ENCODE results near the gene CSAD. TPM values are rescaled to one million over a fixed set of nuclear protein-coding genes. Genes with fewer than 3 reads are reported as not detected.

CSAD gene
- total and polyA plus RNA-seq, 2 donors, result 7.6 to 61.7 TPM

DNA sequence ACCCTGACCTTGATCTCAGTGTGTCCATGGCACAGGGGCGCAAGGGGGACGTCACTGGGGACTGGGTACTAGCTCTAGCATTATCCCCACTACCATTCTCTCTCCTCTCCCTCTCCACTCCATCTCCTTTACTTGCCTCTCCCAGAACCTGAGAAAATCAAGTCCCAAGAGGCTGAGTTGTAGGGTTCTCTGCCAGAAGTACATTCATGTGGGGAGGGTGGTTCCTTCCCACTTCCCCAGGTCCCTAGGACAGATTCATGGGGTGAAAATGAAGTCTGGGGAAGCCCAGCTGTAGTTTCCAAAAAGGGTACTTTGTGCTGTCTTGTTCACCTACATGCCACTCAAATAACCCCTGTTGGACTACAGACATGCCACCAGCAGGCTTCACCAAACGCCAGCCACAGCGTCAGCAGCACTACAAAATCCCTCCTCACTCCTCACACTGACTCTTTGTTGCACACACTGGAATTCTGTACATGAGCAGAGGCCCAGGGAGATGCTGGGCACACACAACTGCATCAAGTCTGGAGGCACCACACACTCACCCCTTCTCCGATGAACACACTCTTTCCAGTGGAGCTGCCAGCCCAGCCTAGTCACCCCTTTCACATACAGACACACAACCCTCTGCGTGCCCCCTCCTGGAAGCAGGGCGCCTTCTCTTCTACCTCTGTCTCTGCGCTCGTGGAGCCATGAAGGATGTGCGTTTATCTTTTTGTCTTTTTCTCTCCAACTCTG lies 44.3 kb upstream of the CSAD start:
- no peak for DNase-seq (ENCODE audit: low read depth in 6 of 9, low spot score in 9 of 9)
- no peaks in the 10 kb centered on the region for H3K9me3 ChIP-seq (ENCODE audit: control insufficient read depth in 2 of 2, insufficient read depth in 1 of 2, low read length in 1 of 2)
- peaks cover 0 to 27% of the 10 kb centered on the region in 2 donors for H3K27me3 ChIP-seq (ENCODE audit: control insufficient read depth in 2 of 2, insufficient read depth in 1 of 2, low read length in 1 of 2)
- H3K27ac ChIP-seq (ENCODE audit: low read depth in 1 of 2, low read length in 1 of 2), result peak overlapping the region; percentile 50
- H3K4me1 ChIP-seq (ENCODE audit: control insufficient read depth in 2 of 2, insufficient read depth in 2 of 2, low read length in 2 of 2), result peaks cover 14 to 56% of the 10 kb centered on the region in 2 donors
- no peaks in the 10 kb centered on the region for H3K36me3 ChIP-seq (ENCODE audit: control insufficient read depth in 2 of 2, insufficient read depth in 2 of 2, low read length in 1 of 2)
- H3K4me3 ChIP-seq (ENCODE audit: low read length in 2 of 2), result no peak overlapping the region
- WGBS, result 93% methylated on average over 10 of the region's 10 CpGs

DNA sequence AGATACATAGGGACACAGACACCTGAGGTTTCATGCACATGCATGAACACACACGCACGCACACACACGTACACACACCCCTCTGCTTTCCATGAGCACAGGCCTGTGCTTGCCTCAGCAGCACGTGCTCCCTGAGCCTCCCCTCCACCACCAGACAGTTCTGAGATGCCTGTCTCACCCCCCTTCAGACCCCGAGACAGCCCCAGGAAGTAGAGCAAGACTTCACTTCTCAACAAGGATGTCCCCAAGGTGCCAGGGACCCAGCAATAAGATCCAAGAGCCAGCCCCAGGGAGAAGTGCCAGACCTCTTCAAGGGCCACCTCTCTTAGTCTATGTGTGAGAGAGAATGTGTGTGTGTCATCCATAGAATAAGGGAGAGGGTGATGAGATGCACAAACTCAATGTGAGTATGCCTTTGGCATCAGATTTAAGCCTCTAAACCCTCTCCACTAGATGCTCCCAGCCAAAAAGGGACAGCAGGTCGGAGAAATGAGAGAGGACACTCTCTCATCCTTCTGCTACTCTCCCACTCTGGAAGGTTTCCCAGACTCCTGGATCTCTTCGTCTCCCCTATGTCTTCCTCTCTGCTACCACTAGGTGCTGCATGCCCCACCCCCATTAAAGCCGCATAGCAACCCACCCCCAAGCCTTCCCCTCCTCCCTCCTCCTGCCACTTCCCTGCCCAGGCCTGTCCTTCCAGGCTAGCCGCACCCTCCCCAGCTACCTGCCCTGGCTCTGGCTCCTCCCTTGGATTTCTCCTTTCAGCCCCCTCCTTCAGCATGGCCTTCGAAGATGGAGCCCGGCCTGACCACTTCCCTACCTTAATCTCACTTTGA lies 43.6 kb upstream of the CSAD start:
- H3K4me1 ChIP-seq (ENCODE audit: control insufficient read depth in 2 of 2, insufficient read depth in 2 of 2, low read length in 2 of 2), result peaks cover 14 to 64% of the 10 kb centered on the region in 2 donors
- WGBS, result 75% methylated on average over 11 of the region's 11 CpGs

DNA sequence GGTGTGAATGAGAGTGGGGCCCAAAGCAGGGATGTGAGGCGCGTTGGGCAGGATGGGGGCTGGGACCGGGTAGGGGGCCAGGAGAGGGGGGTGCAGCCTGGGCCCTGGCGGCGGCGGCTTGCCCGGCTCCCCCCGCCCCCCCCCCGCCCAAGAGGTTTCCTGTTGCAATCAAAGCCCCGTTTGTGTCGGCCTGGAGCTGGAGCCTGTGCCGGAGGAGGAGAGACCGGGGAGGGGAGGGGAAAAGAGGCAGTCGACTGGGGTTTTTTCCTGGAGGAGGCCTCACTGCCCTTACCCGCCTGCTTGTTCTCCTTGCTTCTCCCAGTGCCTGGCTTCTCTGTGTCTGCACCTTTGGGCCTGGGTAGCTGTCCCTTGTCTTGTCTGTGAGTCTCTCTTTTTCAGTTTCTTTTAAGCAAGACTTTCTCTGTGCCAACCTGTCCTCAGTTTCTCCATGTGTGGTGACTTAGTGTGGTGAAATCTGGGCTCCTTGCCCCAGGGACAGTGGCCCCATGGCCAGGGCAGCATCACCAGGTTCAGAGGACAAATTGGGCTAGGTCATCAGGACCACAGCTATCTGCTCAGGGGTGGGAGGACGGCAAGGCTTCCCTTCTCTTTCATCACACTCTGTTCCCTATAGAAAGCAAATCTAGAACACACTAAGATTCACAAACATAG lies 42.8 kb upstream of the CSAD start:
- peak overlapping the region; percentile 62 to 79 for H3K27ac ChIP-seq (ENCODE audit: low read depth in 1 of 2, low read length in 1 of 2)
- H3K9me3 ChIP-seq (ENCODE audit: control insufficient read depth in 2 of 2, insufficient read depth in 1 of 2, low read length in 1 of 2), result no peaks in the 10 kb centered on the region
- peaks cover 12 to 35% of the 10 kb centered on the region in 2 donors for H3K27me3 ChIP-seq (ENCODE audit: control insufficient read depth in 2 of 2, insufficient read depth in 1 of 2, low read length in 1 of 2)
- DNase-seq (ENCODE audit: low read depth in 6 of 9, low spot score in 9 of 9), result peak in 1 of 9 donors; percentile 73
- no peak overlapping the region for H3K4me3 ChIP-seq (ENCODE audit: low read length in 2 of 2)
- no peaks in the 10 kb centered on the region for H3K36me3 ChIP-seq (ENCODE audit: control insufficient read depth in 2 of 2, insufficient read depth in 2 of 2, low read length in 1 of 2)
- WGBS, result 6% methylated on average over 16 of the region's 16 CpGs
- peaks cover 14 to 69% of the 10 kb centered on the region in 2 donors for H3K4me1 ChIP-seq (ENCODE audit: control insufficient read depth in 2 of 2, insufficient read depth in 2 of 2, low read length in 2 of 2)

More for the DNA sequence above, 43.6 kb upstream of the CSAD start:
- Histone ChIP-seq H3K27ac (ENCODE audit: low read depth in 1 of 2, low read length in 1 of 2) (peak overlapping the region; percentile 55 to 79), H3K36me3 (ENCODE audit: control insufficient read depth in 2 of 2, insufficient read depth in 2 of 2, low read length in 1 of 2) (no peaks in the 10 kb centered on the region), H3K4me3 (ENCODE audit: low read length in 2 of 2) (no peak overlapping the region), H3K9me3 (ENCODE audit: control insufficient read depth in 2 of 2, insufficient read depth in 1 of 2, low read length in 1 of 2) (no peaks in the 10 kb centered on the region), H3K27me3 (ENCODE audit: control insufficient read depth in 2 of 2, insufficient read depth in 1 of 2, low read length in 1 of 2) (peaks cover 7 to 30% of the 10 kb centered on the region in 2 donors)
- DNase-seq (ENCODE audit: low read depth in 6 of 9, low spot score in 9 of 9), result peak in 1 of 9 donors; percentile 59

DNA sequence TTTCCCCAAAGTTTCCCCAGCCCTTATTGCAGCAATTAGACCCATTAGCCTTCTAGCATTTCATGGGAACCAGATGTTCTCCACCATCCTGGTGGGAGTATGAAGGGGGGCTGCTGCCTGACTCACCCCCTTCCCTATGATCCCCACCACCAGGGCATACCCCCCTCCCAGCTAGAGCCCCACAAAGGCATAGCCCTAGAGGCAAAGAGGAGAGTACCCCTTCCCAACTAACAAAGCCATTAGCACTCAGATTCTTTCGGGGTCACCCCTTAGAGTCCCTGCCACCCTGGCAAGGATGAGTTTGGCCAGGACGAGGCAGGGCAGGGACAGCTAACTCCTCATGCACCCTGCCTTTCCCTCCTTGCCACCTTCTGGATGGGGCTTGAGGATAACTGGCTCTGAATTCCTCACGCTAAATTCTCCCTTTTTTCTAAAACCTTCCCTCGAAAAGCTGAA lies 42.1 kb upstream of the CSAD start:
- peak in 1 of 9 donors; percentile 11 for DNase-seq (ENCODE audit: low read depth in 6 of 9, low spot score in 9 of 9)
- peak overlapping the region; percentile 53 to 62 for H3K27ac ChIP-seq (ENCODE audit: low read depth in 1 of 2, low read length in 1 of 2)
- H3K4me3 ChIP-seq (ENCODE audit: low read length in 2 of 2), result no peak overlapping the region
- H3K9me3 ChIP-seq (ENCODE audit: control insufficient read depth in 2 of 2, insufficient read depth in 1 of 2, low read length in 1 of 2), result no peaks in the 10 kb centered on the region
- H3K36me3 ChIP-seq (ENCODE audit: control insufficient read depth in 2 of 2, insufficient read depth in 2 of 2, low read length in 1 of 2), result no peaks in the 10 kb centered on the region
- peaks cover 14 to 73% of the 10 kb centered on the region in 2 donors for H3K4me1 ChIP-seq (ENCODE audit: control insufficient read depth in 2 of 2, insufficient read depth in 2 of 2, low read length in 2 of 2)
- WGBS, result 75% methylated on average over 4 of the region's 4 CpGs
- H3K27me3 ChIP-seq (ENCODE audit: control insufficient read depth in 2 of 2, insufficient read depth in 1 of 2, low read length in 1 of 2), result peaks cover 13 to 41% of the 10 kb centered on the region in 2 donors

DNA sequence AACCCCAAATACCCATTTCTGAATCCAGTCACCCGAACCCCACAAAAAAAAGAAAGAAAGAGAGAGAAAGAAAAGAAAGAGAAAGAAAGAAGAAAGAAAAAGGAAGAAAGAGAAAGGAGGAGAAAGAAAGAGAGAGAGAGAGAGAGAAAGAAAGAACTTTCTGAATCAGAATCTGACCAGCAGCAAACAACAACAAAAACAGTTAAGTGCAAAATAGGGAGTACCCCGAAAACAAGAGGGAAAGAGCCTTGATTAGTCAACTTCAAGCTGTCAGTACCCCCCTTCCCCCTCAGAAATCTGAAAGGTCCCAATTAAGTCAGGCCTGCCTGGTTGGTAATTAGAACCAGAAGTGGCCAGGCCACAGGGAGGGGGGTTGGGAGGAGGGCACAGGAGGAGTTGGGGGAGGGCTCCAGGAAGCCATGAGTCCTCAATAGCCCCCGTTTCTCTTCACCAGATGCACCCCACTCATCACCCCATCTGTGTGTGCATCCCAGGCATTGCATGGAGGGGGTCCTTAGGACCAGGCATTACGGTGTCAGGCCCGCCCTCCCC lies 41.5 kb upstream of the CSAD start:
- H3K4me1 ChIP-seq (ENCODE audit: control insufficient read depth in 2 of 2, insufficient read depth in 2 of 2, low read length in 2 of 2), result peaks cover 14 to 78% of the 10 kb centered on the region in 2 donors
- H3K9me3 ChIP-seq (ENCODE audit: control insufficient read depth in 2 of 2, insufficient read depth in 1 of 2, low read length in 1 of 2), result peaks cover 0 to 4% of the 10 kb centered on the region in 2 donors
- WGBS, result 47% methylated on average over 5 of the region's 5 CpGs
- peak overlapping the region in 1 of 2 donors; percentile 70 for H3K4me3 ChIP-seq (ENCODE audit: low read length in 2 of 2)
- H3K36me3 ChIP-seq (ENCODE audit: control insufficient read depth in 2 of 2, insufficient read depth in 2 of 2, low read length in 1 of 2), result no peaks in the 10 kb centered on the region
- H3K27me3 ChIP-seq (ENCODE audit: control insufficient read depth in 2 of 2, insufficient read depth in 1 of 2, low read length in 1 of 2), result peaks cover 13 to 47% of the 10 kb centered on the region in 2 donors
- peak overlapping the region; percentile 44 to 98 for H3K27ac ChIP-seq (ENCODE audit: low read depth in 1 of 2, low read length in 1 of 2)
- peak in 1 of 9 donors; percentile 12 for DNase-seq (ENCODE audit: low read depth in 6 of 9, low spot score in 9 of 9)

DNA sequence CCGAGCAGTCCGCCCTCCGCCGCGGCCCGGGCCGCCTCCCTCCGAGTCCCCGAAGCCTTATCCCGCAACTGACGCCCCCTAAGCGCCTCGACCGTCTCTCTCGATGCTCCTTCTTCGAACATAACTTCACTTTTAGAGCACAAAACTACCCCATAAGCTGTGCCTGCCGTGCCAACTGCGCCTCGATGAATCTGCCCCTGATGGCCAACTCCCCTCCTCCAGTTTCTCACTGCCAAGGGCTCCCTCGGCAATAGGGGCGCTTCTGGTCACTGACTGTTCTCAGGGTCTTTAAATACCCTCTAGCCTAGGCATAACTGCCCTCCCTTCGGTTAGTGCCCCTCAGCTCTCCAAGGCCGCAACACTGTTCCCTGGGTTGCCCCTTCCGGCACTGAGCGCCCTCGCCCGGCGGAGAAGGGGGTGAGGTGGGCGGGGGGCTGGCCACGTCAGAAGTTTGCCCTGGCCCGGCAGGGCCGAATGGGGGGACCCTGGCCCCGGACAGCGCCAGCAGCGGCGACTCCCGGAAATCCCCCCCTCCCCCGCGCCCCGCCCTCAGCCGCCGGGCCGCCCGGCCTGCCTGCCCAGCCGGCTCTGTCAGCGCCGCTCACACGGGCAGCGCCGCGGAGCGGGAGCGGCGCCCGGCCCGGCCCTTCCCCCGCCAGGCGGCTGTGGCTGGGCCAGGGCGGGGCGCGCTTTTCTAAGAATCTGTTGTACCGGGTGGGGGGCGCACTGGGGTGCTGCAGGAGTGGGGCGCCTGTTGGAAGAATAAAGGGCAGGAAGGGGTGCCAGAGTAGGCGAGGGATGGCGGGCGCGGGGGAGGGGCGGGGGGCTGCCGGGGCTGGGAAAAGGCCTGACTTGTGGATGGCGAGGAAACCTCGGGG lies 40.7 kb upstream of the CSAD start:
- Histone ChIP-seq H3K36me3 (ENCODE audit: control insufficient read depth in 2 of 2, insufficient read depth in 2 of 2, low read length in 1 of 2) (no peaks in the 10 kb centered on the region), H3K27me3 (ENCODE audit: control insufficient read depth in 2 of 2, insufficient read depth in 1 of 2, low read length in 1 of 2) (peaks cover 13 to 55% of the 10 kb centered on the region in 2 donors), H3K9me3 (ENCODE audit: control insufficient read depth in 2 of 2, insufficient read depth in 1 of 2, low read length in 1 of 2) (peaks cover 0 to 6% of the 10 kb centered on the region in 2 donors), H3K27ac (ENCODE audit: low read depth in 1 of 2, low read length in 1 of 2) (peak overlapping the region; percentile 91 to 98), H3K4me1 (ENCODE audit: control insufficient read depth in 2 of 2, insufficient read depth in 2 of 2, low read length in 2 of 2) (peaks cover 14 to 86% of the 10 kb centered on the region in 2 donors), H3K4me3 (ENCODE audit: low read length in 2 of 2) (peak overlapping the region; percentile 60 to 70)
- peak in 1 of 9 donors; percentile 54 for DNase-seq (ENCODE audit: low read depth in 6 of 9, low spot score in 9 of 9)
- 1% methylated on average over 72 of the region's 72 CpGs for WGBS

DNA sequence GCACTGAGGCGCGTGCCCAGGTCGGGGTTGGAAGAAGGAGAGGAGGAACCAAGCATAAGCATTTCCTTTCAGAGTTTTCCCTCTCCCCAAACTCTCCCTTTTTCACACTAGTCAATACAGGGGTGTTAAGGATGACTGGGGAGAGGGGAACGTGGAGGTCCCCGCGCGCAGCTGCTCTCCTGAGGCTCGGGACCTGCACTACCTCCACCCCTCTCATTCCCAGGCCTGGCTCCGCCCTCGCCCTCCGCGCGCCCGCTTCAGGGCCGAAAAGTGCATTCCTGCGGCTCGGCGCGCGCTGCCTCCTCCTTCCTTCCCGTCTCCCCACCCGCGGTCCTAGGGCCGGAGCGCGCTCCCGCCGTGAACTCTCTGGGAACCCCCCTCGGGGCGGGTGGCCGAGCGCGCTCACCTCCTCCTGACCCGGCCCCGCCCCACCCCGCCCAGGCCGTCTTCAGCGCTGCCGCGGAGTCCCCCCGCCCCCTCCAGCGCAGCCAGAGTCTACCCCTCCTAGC lies 40.0 kb upstream of the CSAD start:
- H3K27me3 ChIP-seq (ENCODE audit: control insufficient read depth in 2 of 2, insufficient read depth in 1 of 2, low read length in 1 of 2), result peaks cover 13 to 56% of the 10 kb centered on the region in 2 donors
- peak overlapping the region; percentile 91 to 98 for H3K27ac ChIP-seq (ENCODE audit: low read depth in 1 of 2, low read length in 1 of 2)
- DNase-seq (ENCODE audit: low read depth in 6 of 9, low spot score in 9 of 9), result peak in 4 of 9 donors; percentile 65 to 81 (median 68)
- peaks cover 0 to 6% of the 10 kb centered on the region in 2 donors for H3K9me3 ChIP-seq (ENCODE audit: control insufficient read depth in 2 of 2, insufficient read depth in 1 of 2, low read length in 1 of 2)
- H3K4me1 ChIP-seq (ENCODE audit: control insufficient read depth in 2 of 2, insufficient read depth in 2 of 2, low read length in 2 of 2), result peaks cover 14 to 89% of the 10 kb centered on the region in 2 donors
- H3K36me3 ChIP-seq (ENCODE audit: control insufficient read depth in 2 of 2, insufficient read depth in 2 of 2, low read length in 1 of 2), result no peaks in the 10 kb centered on the region
- 0% methylated on average over 42 of the region's 42 CpGs for WGBS
- peak overlapping the region; percentile 60 to 70 for H3K4me3 ChIP-seq (ENCODE audit: low read length in 2 of 2)
